NK-92 treated with Interleukin-12 subunit alpha and Interleukin-12 subunit beta, amount 100 ng/mL, for 24 hours (cell line): ENCODE results near the gene NKX3-2.
"Not testable (repeated sequence)": the region's sequence is repeated elsewhere in the genome, so short reads cannot be mapped to it uniquely, and the experiment has no call there.

Source experiments
- DNase-seq: peaks from one replicate; lab custom pipeline; 2025; lab: John Stamatoyannopoulos, UW

NKX3-2 gene

GRCh38 chr4:13543839-13544605 lies at the start of gene NKX3-2:
Gene NKX3-2 (minus strand): TSS chr4:13544508. CDS start chr4:13544414, 94 bp downstream.
- no peak for DNase-seq

GRCh38 chr4:13592220-13592619 lies 47.9 kb upstream of the NKX3-2 start:
- no peak for DNase-seq

GRCh38 chr4:13590766-13591165 lies 46.5 kb upstream of the NKX3-2 start:
- no peak for DNase-seq

- no peak for DNase-seq
These were observed 44.6 kb upstream of the NKX3-2 start for GRCh38 chr4:13588954-13589353.

- no peak for DNase-seq
These were observed 40.2 kb upstream of the NKX3-2 start for GRCh38 chr4:13584481-13584880.

- DNase-seq: no peak
These were observed 35.7 kb upstream of the NKX3-2 start for GRCh38 chr4:13580036-13580435.

- no peak for DNase-seq
These were observed 33.4 kb upstream of the NKX3-2 start for GRCh38 chr4:13577660-13578059.

- DNase-seq: no peak
These were observed 26.6 kb upstream of the NKX3-2 start for GRCh38 chr4:13570916-13571315.

- DNase-seq: no peak
These were observed 22.8 kb upstream of the NKX3-2 start for GRCh38 chr4:13567125-13567524.

- no peak for DNase-seq
These were observed 18.6 kb upstream of the NKX3-2 start for GRCh38 chr4:13562876-13563275.

GRCh38 chr4:13561673-13562072 lies 17.4 kb upstream of the NKX3-2 start:
- no peak for DNase-seq

GRCh38 chr4:13560111-13560510 lies 15.8 kb upstream of the NKX3-2 start:
- DNase-seq: not testable (repeated sequence)

GRCh38 chr4:13559413-13559812 lies 15.1 kb upstream of the NKX3-2 start:
- no peak for DNase-seq

- no peak for DNase-seq
These were observed 14.6 kb upstream of the NKX3-2 start for GRCh38 chr4:13558881-13559280.

GRCh38 chr4:13555325-13555724 lies 11.0 kb upstream of the NKX3-2 start:
- no peak for DNase-seq

GRCh38 chr4:13553081-13553480 lies 8.8 kb upstream of the NKX3-2 start:
- no peak for DNase-seq

GRCh38 chr4:13548984-13549546 lies 4.8 kb upstream of the NKX3-2 start:
- peak; percentile 68 for DNase-seq

- DNase-seq: no peak
These were observed 4.0 kb upstream of the NKX3-2 start for GRCh38 chr4:13548059-13548983.

- DNase-seq: no peak
These were observed 3.3 kb upstream of the NKX3-2 start for GRCh38 chr4:13547485-13548041.

- no peak for DNase-seq
These were observed 2.7 kb upstream of the NKX3-2 start for GRCh38 chr4:13546941-13547484.

GRCh38 chr4:13546142-13546940 lies 2.0 kb upstream of the NKX3-2 start:
- DNase-seq: no peak
